Activated CD8-positive, alpha-beta memory T cell treated with anti-CD3 and anti-CD28 coated beads, Interleukin-2, amount 50 U/mL, for 4 hours (primary cell): ENCODE results near the gene TBC1D7.

Experiments
- DNase-seq: peaks from one replicate; pipeline ENCODE4 v3.0.0-alpha.2; 2020

TBC1D7 gene

GRCh38 chr6:13289789-13290318 is 38.5 kb downstream of the TBC1D7 start:
- DNase-seq = no peak

- DNase-seq = no peak
Observed at GRCh38 chr6:13288969-13289391, 39.4 kb downstream of the TBC1D7 start.

DNA sequence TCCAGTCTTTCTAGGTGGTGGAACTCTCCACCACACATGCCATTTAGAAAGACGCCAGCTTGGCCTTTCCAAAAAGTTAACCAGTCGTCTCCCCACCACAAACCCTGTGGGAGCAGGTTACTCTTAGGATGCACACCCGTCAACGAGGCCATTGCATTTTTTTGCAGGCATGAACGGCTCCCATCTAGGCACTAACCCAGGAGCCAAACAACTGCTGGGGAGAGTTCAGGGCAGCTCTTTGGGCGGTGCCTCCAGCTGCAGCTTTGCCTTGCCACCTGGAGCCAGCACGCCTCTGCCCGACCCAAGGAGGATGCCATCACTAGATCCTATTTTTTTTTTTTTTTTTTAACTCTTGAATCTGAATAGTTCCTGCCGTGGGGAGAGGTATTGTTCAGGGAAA is 39.9 kb downstream of the TBC1D7 start:
- DNase-seq = no peak

DNA sequence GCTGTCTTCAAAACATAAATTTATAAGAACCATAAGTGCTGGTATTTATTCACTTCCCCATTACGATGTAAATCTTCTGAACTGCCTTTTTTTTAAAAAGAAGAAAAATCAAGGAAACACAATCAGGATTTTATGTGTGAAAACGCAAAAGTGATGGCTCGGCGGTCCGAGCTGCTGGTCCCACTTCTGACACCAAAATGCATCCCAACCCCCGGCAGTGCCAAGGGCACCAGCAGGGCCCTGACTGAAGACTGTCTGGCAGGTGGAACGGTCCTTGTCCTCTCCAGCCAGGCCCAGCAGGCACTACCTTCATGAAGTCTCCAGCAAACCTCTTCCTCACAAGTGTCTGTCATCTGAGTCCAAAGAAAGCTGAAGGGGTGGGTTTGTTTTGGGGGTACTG is 41.2 kb downstream of the TBC1D7 start:
- no peak for DNase-seq

GRCh38 chr6:13286181-13286580 is 42.2 kb downstream of the TBC1D7 start:
- DNase-seq = no peak

DNA sequence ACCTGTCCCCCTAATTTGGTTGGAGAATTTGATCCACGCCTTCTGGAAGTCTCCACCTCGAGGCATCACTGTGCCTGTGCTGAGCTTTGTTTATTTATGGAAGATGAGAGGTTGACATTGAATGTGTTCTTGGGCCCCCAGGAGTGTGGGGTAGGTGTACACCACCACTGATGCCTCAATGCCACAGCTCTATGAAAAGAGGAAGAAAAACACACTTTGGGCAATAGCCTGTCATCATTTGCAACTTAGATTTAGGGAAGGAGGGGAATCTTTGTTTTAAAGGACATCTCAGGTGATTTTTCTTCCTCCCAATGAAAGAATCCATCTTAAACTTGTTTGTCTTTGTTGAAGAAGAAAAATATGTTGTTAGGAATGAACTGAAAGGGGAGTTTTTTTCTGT is 42.6 kb downstream of the TBC1D7 start:
- no peak for DNase-seq

- DNase-seq = no peak
Observed at GRCh38 chr6:13284646-13285045, 43.7 kb downstream of the TBC1D7 start.

- no peak for DNase-seq
Observed at GRCh38 chr6:13283331-13283730, 45.0 kb downstream of the TBC1D7 start.

- DNase-seq = no peak
Observed at GRCh38 chr6:13282393-13283069, 45.8 kb downstream of the TBC1D7 start.

DNA sequence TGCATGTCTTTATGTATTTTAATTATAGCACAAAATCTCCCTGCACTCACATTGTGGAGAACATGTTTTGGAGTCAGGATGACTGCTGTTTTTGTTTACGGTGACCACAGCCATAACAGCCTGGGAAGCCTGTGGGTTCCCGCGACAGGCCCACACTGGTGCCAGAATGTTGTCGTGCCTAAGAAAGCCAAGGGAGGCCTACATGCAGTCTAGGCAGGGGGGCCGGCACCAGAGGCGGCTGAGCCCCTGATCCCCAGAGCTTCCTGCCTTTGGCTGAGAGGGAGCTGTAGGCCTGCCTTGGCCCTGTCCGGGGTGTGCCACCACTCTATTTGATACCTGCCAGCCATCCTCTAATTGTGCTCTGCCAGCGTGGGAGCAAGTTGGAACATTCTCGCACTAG is 46.7 kb downstream of the TBC1D7 start:
- DNase-seq = no peak

- no peak for DNase-seq
Observed at GRCh38 chr6:13280254-13280653, 48.1 kb downstream of the TBC1D7 start.

DNA sequence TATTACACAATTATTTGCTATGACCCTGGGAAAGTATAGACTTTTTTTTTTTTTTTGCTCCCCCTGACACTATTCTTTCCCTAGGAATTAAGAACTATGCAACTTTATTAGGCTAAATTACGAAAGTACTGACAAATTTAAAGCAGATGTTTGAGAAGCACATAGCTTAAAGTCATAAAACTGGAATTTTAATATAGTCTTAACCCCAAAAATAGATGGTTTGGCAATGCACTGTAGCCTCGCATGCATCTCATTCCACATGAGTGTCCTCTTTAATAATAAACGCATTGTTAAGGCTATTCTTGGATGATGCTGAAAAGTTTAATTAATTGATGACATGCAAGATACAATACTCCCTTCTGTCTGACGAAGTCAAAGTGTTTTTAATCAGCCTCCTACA is 49.3 kb downstream of the TBC1D7 start:
- no peak for DNase-seq

GRCh38 chr6:13278164-13278563 is 50.2 kb downstream of the TBC1D7 start:
- peak; percentile 30 for DNase-seq

DNA sequence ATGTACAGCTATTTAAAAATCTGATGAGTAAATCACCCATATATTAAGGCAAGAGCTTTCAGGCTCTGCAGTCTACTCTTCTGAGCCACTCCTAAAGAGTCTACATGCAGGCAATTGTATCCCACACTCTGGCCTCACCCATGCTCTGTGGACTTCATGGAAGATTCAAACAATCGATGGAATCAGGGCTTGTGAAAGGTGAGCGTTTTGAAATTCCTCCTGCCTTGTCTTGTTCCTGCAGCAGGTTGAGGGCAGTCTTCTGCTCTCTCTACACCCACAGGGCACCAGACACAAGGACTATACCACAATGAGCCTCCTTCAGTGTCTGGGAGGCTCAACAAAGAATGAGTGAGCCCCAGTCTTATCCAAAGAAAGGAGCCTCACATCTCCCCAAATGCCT is 51.1 kb downstream of the TBC1D7 start:
- no peak for DNase-seq

GRCh38 chr6:13275435-13275989 is 52.8 kb downstream of the TBC1D7 start:
- DNase-seq = no peak

GRCh38 chr6:13274707-13275434 is 53.5 kb downstream of the TBC1D7 start:
- no peak for DNase-seq

DNA sequence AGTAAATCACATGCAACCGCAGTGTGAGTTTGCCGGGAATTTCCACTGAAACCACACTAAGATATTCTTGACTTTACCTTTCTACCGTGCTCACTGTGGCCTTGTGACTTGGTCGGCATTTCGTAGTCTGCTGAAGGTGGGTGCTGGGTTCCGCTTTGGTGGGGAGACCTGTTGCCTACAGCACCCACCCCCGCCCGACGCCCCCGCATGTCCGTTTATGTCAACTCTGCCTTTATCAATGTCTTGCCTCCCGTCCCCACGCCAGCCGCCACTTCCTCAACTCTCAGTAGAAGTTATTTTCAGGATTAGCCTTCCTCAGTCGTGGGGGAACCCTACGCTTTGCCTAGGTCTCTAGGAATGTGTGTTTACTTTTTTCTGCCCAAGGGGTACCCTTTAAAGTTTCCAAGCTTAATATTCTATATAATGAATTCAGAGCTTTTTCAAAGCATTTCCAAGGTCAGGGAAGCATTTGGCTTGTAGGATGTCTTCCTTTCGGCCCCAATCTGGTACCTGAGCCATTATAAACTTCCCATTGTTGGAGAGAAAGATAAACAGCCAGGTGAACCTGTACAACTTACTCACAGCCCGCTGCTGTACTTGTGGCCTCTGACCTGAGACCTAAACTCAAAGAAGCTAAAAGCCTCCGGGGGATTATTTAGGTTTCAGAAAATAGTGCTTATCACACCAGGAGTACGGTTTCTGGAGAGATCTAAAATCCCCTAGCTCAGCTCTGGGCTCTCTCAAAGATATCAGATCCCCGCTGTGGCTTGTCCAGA is 54.2 kb downstream of the TBC1D7 start:
- DNase-seq = peak; percentile 79

DNA sequence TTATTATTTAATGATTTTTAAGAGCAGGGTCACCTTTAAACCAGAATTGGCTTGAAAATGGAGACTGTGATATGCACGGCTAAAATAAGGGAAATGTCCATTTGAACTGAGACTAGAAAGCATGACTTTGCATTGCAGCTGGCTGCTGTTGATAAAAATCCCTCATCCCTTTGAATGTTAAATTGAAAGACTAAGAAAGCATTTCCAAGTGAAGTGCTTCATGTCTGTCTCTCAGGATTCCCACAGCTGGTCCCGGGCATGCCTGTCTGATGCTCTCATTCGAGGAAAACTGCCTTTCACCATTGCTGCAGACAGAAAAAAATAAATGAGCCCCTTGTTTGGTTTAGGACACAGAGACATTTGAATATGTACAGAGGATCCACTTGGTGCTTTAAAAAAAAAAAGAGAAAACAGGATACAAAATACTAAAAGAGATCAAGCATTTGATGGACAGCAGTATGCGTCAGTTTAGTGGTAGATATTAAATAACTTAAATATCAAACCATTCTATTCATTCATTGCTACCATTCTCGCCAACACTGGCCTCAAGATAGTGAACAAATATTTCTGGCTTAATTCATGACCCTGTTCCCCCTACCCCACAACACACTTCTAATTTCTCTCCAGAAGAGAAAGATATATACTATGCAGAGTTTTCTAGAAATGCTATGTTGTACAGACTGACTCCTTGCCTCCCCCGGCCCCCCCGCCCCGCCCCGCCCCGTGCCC is 55.0 kb downstream of the TBC1D7 start:
- no peak for DNase-seq

DNA sequence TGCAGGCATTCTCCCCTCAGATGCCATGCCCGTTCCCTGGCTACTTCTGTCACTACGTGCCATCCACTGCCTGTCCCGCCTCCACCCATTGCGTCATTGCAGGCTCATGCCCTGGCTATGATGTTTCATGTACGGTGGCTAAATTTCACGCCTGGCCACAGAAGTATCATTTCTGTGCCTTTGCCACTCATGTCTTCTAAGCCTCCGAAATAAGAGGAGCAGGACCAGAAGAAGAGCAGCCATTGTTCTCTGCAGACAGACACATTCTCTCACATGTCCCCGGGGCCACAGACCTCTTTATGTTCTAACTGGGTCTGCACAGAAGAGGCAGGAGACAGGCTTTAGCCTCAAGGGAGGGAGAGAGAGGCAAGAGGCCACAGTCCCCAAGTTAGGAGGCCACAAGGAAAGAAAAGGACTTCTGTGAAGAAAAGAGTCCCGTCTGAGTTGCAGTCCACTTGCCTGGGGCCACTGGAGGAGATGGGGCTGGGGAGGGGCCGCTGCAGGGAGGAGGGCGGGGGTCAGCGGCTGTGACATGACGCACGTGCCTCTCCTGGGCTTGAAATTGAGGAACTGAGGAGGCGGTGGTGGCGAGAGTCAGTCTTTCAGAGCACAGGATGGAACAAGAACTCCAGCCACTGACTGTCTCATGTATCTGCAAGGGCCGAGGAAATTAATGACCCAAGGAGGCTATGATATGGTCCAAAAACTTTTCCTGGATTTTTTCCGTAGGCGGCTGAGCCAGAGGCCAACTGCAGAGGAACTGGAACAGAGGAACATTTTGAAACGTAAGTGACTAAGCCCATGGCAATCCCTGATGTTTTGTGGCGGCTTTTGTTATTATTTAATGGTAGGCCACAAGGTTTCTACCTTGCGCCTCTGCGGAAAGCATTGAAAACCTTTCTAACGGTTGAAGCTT is 55.9 kb downstream of the TBC1D7 start:
- DNase-seq = no peak

- no peak for DNase-seq
Observed at GRCh38 chr6:13268913-13269518, 59.3 kb downstream of the TBC1D7 start.

- DNase-seq = no peak
Observed at GRCh38 chr6:13267142-13267651, 61.1 kb downstream of the TBC1D7 start.
